DOHH2 (cell line): ENCODE results near the gene SERPINF2.

Experiments
- H3F3A ChIP-seq: fragments of 200-600 bp; sonication (generic), shearing (Covaris generic); 2 replicates; pipeline ENCODE4 v1.6.0; 2016; ENCODE audit warnings: antibody characterized with exemption, mild to moderate bottlenecking; ENCODE audit not compliant: control insufficient read depth, insufficient read depth
- H3K27ac ChIP-seq: fragments of 200-600 bp; sonication (generic); 2 replicates; pipeline ENCODE4 v1.5.1; 2014; ENCODE audit warnings: low read depth, mild to moderate bottlenecking, low read length, moderate library complexity
- H3K27me3 ChIP-seq: fragments of 200-600 bp; sonication (generic); 2 replicates; pipeline ENCODE4 v1.6.1; 2014; ENCODE audit warnings: mild to moderate bottlenecking, low read length, mixed read lengths; ENCODE audit not compliant: control insufficient read depth
- H3K36me3 ChIP-seq: fragments of 200-600 bp; sonication (generic); 2 replicates; pipeline ENCODE4 v1.6.1; 2014; ENCODE audit warnings: mild to moderate bottlenecking, low read length, moderate library complexity, mixed read lengths; ENCODE audit not compliant: control insufficient read depth
- H3K4me1 ChIP-seq: fragments of 200-600 bp; sonication (generic); 2 replicates; pipeline ENCODE4 v1.6.1; 2014; ENCODE audit warnings: mild to moderate bottlenecking, low read length, mixed read lengths; ENCODE audit not compliant: control insufficient read depth
- H3K4me2 ChIP-seq: fragments of 200-600 bp; sonication (generic); 2 replicates; pipeline ENCODE4 v1.6.0; 2014; ENCODE audit warnings: mild to moderate bottlenecking, low read length, moderate library complexity
- H3K4me3 ChIP-seq: fragments of 200-600 bp; sonication (generic); 2 replicates; pipeline ENCODE4 v1.5.1; 2014; ENCODE audit warnings: mild to moderate bottlenecking, low read length, mixed read lengths
- H3K79me2 ChIP-seq: fragments of 200-600 bp; sonication (generic); 2 replicates; pipeline ENCODE4 v1.6.1; 2014; ENCODE audit warnings: mild to moderate bottlenecking, low read length, mixed read lengths; ENCODE audit not compliant: control insufficient read depth
- H3K9me2 ChIP-seq: fragments of 200-600 bp; sonication (generic); replicated peaks from 2 replicates; pipeline ENCODE4 v1.6.1; 2014; ENCODE audit warnings: mild to moderate bottlenecking, low read length, mixed read lengths; ENCODE audit not compliant: control insufficient read depth
- H3K9me3 ChIP-seq: fragments of 200-600 bp; sonication (generic); 2 replicates; pipeline ENCODE4 v1.6.1; 2014; ENCODE audit warnings: antibody characterized with exemption, low read length, mixed read lengths; ENCODE audit not compliant: control insufficient read depth, insufficient read depth
- H4K20me1 ChIP-seq: fragments of 200-600 bp; sonication (generic); 2 replicates; pipeline ENCODE4 v1.6.0; 2014; ENCODE audit warnings: low read depth, mild to moderate bottlenecking, antibody characterized with exemption, low read length, moderate library complexity; ENCODE audit not compliant: control insufficient read depth, insufficient read depth
- EZH2phosphoT487 ChIP-seq: fragments of 200-600 bp; sonication (generic); IDR thresholded peaks from 2 replicates; pipeline ENCODE4 v1.6.1; 2017; ENCODE audit warnings: borderline replicate concordance, mild to moderate bottlenecking, antibody characterized with exemption, low read length, moderate library complexity, mixed read lengths
- TF ChIP-seq, protein P1 (sequence below): fragments of 200-600 bp; sonication (generic); IDR thresholded peaks from one replicate; pipeline ENCODE4 v1.5.1; 2014; ENCODE audit warnings: antibody characterized with exemption, mild to moderate bottlenecking, low read depth, low read length; ENCODE audit not compliant: poor library complexity, severe bottlenecking

SERPINF2 gene

DNA sequence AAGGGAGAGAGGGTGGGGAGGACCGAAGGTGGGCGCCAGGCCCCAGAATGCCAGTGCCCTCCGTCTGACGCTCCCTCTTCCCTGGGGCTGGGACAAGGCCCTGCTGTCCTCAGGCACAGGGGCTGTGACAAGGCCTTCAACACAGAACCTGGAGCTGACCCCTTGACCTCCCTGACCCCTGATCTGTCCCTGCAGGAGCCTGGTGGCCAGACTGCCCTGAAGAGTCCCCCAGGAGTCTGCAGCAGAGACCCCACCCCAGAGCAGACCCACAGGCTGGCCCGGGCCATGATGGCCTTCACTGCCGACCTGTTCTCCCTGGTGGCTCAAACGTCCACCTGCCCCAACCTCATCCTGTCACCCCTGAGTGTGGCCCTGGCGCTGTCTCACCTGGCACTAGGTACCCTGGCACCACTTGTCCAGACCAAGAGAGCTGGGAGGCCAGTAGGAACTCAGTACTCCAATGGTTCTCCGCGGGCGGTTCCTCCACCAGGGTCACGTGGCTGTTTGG is 2.9 kb downstream of the SERPINF2 start:
- Histone ChIP-seq H3K4me3 (no peak overlapping the region), H3K9me2 (no peaks in the 10 kb centered on the region), H3K79me2 (no peaks in the 10 kb centered on the region), H3K27ac (no peak overlapping the region), H3K9me3 (no peaks in the 10 kb centered on the region), H3F3A (no peaks in the 10 kb centered on the region), H4K20me1 (no peaks in the 10 kb centered on the region), H3K4me1 (no peaks in the 10 kb centered on the region), H3K4me2 (no peak overlapping the region), H3K27me3 (no peaks in the 10 kb centered on the region), H3K36me3 (no peaks in the 10 kb centered on the region)
- TF ChIP-seq, protein P1, sequence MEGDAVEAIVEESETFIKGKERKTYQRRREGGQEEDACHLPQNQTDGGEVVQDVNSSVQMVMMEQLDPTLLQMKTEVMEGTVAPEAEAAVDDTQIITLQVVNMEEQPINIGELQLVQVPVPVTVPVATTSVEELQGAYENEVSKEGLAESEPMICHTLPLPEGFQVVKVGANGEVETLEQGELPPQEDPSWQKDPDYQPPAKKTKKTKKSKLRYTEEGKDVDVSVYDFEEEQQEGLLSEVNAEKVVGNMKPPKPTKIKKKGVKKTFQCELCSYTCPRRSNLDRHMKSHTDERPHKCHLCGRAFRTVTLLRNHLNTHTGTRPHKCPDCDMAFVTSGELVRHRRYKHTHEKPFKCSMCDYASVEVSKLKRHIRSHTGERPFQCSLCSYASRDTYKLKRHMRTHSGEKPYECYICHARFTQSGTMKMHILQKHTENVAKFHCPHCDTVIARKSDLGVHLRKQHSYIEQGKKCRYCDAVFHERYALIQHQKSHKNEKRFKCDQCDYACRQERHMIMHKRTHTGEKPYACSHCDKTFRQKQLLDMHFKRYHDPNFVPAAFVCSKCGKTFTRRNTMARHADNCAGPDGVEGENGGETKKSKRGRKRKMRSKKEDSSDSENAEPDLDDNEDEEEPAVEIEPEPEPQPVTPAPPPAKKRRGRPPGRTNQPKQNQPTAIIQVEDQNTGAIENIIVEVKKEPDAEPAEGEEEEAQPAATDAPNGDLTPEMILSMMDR, result no peak
- TF ChIP-seq EZH2phosphoT487, result no peak

DNA sequence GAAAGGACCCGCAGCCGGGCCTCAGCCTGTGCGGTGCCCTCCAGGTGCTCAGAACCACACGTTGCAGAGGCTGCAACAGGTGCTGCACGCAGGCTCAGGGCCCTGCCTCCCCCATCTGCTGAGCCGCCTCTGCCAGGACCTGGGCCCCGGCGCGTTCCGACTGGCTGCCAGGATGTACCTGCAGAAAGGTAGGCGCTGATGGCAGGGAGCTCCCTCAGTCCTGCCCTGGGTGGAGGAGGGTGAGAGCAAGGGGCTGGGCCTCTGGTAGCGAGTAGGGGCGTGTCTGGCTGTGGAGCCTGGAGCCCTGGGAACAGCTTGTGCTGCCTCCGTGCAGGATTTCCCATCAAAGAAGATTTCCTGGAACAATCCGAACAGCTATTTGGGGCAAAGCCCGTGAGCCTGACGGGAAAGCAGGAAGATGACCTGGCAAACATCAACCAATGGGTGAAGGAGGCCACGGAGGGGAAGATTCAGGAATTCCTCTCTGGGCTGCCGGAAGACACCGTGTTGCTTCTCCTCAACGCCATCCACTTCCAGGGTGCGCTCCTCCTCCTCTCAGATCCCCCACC is 4.4 kb downstream of the SERPINF2 start:
- no peaks in the 10 kb centered on the region for H3K9me3 ChIP-seq
- H4K20me1 ChIP-seq, result no peaks in the 10 kb centered on the region
- H3K36me3 ChIP-seq, result no peaks in the 10 kb centered on the region
- peaks cover 4% of the 10 kb centered on the region for H3K4me1 ChIP-seq
- no peaks in the 10 kb centered on the region for H3K79me2 ChIP-seq
- H3K4me2 ChIP-seq, result no peak overlapping the region
- H3K27ac ChIP-seq, result no peak overlapping the region
- no peak overlapping the region for H3K4me3 ChIP-seq
- no peak for TF ChIP-seq EZH2phosphoT487
- TF ChIP-seq, protein P1, result no peak
- no peaks in the 10 kb centered on the region for H3K9me2 ChIP-seq
- H3K27me3 ChIP-seq, result no peaks in the 10 kb centered on the region
- no peaks in the 10 kb centered on the region for H3F3A ChIP-seq

DNA sequence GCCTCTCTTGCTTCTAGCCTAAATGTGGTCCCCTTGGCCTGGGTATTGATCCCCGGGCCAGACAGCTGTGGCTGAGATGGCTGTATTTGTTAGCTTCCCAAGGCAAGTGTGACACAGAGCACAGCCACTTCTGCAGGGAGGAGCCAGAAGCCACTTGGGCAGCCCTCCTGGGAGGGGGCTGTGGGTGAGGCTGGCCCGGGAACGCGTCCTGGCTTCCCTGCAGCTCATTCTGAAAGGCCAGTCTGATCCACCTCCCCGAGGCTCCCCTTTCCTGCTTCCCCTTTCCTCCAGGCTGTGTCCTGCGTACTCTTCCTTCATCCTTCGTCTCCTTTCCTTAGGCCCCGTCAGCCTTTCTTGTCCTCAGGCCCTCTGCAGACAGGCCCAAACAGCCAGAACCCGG is 8.0 kb downstream of the SERPINF2 start:
- no peaks in the 10 kb centered on the region for H3K9me2 ChIP-seq
- H3K4me2 ChIP-seq, result no peak overlapping the region
- TF ChIP-seq, protein P1, result no peak
- TF ChIP-seq EZH2phosphoT487, result no peak
- H4K20me1 ChIP-seq, result no peaks in the 10 kb centered on the region
- no peaks in the 10 kb centered on the region for H3F3A ChIP-seq
- H3K27ac ChIP-seq, result no peak overlapping the region
- no peaks in the 10 kb centered on the region for H3K27me3 ChIP-seq
- H3K36me3 ChIP-seq, result no peaks in the 10 kb centered on the region
- H3K79me2 ChIP-seq, result no peaks in the 10 kb centered on the region
- no peak overlapping the region for H3K4me3 ChIP-seq
- peaks cover 15% of the 10 kb centered on the region for H3K4me1 ChIP-seq
- H3K9me3 ChIP-seq, result no peaks in the 10 kb centered on the region
